ENCODE measurements around the gene TIMM17A.

Gene TIMM17A

GRCh38 chr1:201955009-201955728 is at the start of gene TIMM17A:
TIMM17A (plus strand) TSS chr1:201955503; CDS start chr1:201955527, 24 bp downstream.
- peak; percentile 99 for DNase-seq (ENCODE audit: low spot score)

DNA sequence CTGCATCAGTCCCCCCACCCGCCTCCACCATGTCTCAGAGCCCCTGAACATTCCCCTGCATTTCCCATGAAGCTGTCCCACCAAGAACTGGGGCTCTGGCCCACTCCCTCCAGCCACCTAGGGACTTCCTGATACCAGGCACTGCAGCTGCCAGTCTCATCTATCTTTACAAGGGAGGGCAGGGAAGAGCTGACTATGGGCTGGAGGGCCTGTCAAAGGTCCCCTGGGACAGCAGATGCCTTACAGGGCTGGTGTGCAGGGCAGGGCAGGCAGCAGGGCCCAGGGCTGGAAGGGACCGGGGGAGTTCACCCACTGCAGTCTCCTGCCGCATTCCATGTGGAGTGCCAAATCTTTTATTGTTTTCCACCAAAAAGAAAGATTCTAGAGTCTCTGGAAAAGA is 49.0 kb upstream of the TIMM17A start:
- DNase-seq (ENCODE audit: low spot score) = no peak

- DNase-seq (ENCODE audit: low spot score) = no peak
Observed at GRCh38 chr1:201907621-201908020, 47.7 kb upstream of the TIMM17A start.

DNA sequence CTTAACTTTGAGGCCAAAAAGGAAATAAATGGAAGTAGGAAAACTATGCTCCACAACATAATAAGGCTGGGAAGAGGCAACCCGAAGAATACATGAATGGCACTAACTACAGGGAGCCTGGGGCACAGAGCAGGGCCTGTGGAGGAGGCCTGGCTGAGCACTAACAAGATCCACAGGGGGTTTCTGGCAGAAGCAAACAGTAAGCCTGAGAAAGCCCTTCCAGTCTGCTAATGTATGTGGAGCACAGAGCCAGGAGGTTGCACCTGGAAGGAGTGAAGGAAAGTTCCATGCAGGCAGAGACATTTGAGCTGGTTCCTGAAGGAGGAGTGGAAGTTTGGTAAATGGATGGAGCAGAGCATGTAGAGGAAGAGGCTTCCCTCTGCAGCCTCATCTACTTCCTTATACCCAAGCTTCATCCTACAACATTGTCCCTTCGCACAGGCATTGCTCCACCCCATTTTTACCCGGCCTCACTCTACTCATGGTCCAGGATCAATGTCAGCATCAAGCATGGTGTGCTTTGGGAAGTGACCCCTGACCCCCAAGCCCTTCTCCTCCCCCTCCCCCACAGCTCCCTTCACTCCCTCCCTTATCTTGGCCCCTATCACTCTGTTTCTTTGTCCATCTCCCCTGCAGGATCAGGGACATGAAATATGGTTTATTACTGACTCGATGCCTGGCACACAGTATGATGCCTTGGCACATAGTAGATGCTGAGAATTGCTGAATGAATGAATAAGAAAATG is 43.3 kb upstream of the TIMM17A start:
- DNase-seq (ENCODE audit: low spot score) = no peak

- no peak for DNase-seq (ENCODE audit: low spot score)
Observed at GRCh38 chr1:201912832-201913231, 42.5 kb upstream of the TIMM17A start.

DNA sequence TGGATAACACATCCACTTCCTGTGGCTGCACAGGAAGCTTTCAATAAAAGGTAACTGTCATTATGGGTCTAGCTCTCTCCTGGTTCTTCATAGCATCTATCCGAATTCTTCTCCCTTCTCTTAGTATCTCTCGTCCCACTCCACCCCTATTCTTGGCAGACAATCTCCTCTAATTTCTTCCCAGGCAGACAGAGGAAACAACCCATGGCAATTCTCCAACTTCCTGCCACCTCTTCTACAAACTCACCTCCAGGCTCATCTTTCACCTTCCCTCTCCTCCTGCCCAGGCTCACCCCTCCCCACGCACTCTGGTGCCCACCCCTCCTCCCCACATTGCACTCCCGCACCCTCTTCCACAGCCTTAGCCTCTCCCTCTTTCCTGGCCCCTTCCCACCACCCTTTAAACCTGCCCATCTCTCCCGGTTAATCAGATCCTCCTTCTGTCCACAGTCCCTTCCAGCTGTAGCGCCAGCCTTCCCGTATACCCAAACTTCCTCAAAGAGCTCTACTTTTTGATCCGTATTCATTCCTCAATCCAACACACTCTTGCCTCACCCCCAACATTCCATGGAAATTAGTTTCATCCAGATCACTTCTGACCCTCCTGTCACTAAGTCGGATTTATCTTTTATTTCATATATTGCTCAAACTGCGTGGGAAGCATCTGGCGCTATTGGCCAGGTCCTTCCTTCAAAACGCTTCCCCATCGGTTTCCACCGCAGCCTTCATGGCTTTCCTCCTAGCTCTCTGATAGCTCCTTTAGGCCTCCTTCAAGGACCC is 40.7 kb upstream of the TIMM17A start:
- DNase-seq (ENCODE audit: low spot score) = no peak

GRCh38 chr1:201916649-201917249 is 38.6 kb upstream of the TIMM17A start:
- peak; percentile 60 for DNase-seq (ENCODE audit: low spot score)

- DNase-seq (ENCODE audit: low spot score) = no peak
Observed at GRCh38 chr1:201917362-201918033, 37.8 kb upstream of the TIMM17A start.

- no peak for DNase-seq (ENCODE audit: low spot score)
Observed at GRCh38 chr1:201918343-201918742, 37.0 kb upstream of the TIMM17A start.

- no peak for DNase-seq (ENCODE audit: low spot score)
Observed at GRCh38 chr1:201921952-201922558, 33.2 kb upstream of the TIMM17A start.

- no peak for DNase-seq (ENCODE audit: low spot score)
Observed at GRCh38 chr1:201925301-201925567, 30.1 kb upstream of the TIMM17A start.

GRCh38 chr1:201925981-201926645 is 29.2 kb upstream of the TIMM17A start:
- no peak for DNase-seq (ENCODE audit: low spot score)

GRCh38 chr1:201928266-201928665 is 27.0 kb upstream of the TIMM17A start:
- DNase-seq (ENCODE audit: low spot score) = no peak

GRCh38 chr1:201930137-201930536 is 25.2 kb upstream of the TIMM17A start:
- DNase-seq (ENCODE audit: low spot score) = no peak

DNA sequence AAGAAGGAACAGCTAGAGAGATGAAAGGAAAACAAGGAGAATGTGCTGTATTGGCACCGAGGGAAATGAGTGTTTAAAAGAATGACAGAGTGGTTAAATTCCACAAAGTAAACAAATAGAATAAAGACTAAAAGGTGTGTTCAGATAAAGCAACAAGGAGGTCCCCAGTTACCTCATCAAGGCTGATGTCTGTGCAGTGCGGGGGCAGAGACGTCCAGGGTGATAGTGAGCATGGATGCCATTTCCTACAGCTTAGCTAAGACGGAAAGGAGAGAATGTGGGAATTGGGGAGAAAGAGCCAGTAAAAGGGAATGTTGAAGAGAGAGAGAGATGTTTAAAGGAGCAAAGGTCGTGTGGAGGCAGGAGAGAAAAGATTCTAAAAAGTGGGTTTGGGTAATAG is 24.5 kb upstream of the TIMM17A start:
- DNase-seq (ENCODE audit: low spot score) = no peak

GRCh38 chr1:201933840-201934430 is 21.4 kb upstream of the TIMM17A start:
- DNase-seq (ENCODE audit: low spot score) = no peak

GRCh38 chr1:201937624-201938213 is 17.6 kb upstream of the TIMM17A start:
- no peak for DNase-seq (ENCODE audit: low spot score)

DNA sequence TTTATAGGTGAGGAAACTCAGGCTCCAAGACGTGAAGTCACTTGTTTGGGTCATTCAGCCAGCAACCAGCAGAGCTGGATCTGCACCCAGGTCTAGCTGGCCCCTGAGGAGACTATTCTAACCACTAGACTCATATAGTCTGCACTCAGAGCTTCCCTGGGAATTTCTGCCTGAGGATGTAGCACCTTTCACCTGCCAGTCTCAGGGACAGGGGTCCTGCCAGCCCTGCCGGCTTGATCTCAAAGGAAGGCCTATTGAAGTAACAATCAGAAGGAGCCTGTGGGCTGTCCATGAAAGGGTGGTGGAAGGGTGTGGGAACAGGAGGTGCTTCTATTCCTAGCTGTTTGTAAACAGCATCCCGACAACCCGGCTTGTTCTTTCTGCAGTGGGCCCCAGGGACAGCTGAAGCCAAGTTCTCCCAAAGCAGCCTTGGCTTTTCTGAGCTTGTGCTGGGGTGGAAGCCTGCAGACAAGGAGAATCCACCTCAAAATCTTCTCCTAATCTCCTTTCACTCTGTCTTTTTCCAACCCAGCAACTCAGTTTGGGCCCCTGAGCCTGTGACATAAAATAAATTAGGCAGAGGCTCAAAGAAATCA is 16.8 kb upstream of the TIMM17A start:
- DNase-seq (ENCODE audit: low spot score) = no peak

DNA sequence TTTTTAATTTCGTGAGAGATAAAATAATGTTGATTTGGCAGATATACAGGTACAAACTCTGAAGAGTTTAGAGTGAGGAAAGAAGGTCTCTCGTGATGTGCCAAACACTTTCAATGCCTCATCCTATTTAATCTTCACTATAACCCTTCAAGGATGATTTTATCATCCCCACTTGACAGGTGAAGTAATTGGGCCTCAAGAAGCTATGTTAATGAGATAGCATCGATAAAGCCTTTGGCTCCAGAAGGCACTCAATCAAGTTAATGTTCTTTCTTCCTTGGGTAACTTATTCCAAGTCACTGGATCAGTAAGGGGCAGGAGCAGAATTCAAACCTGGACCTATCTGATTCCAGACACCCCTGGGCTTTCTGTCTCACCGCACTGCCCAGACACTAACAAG is 16.2 kb upstream of the TIMM17A start:
- DNase-seq (ENCODE audit: low spot score) = no peak

DNA sequence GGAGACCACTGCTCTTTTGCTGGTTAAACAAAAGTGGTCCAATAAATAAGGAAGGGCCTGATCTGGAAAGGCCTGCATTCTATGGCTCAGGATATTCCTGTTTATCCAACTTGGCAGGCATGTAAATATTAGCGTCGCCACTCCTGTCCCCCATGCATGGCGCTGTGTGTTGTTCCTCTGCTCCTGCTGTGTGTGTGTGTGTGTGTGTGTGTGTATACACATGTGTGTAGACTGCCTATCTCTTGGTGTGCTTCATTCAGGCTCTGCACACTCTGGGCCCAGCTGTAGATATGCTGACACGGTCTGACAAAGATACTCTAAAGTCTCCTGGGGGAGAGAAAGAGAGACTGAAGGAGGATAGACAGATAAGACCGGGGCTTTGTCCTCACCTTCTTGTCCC is 15.7 kb upstream of the TIMM17A start:
- no peak for DNase-seq (ENCODE audit: low spot score)
